Gastrocnemius medialis (tissue), 4 donors: ENCODE measurements around the gene CIBAR2.

Experiments used
- POLR2A ChIP-seq, 2 donors: fragments of 450-650 bp; IDR thresholded peaks; one replicate each; pipeline ENCODE4 v1.6.1; 2017; ENCODE audit warnings: antibody characterized with exemption in 2 of 2, mild to moderate bottlenecking in 2 of 2, moderate library complexity in 2 of 2
- TF ChIP-seq, protein P1 (sequence below), 5 experiments: fragments of 450-650 bp in 3 of 5; fragments of 200-600 bp in 2 of 5; sonication (generic) in 2 of 5; IDR thresholded peaks in 4 of 5; conservative IDR thresholded peaks in 1 of 5; 1 replicate in 4 of 5; 2 replicates in 1 of 5; pipeline ENCODE4 v1.5.1; 2016 to 2019; ENCODE audit warnings: antibody characterized with exemption in 5 of 5, mild to moderate bottlenecking in 3 of 5, moderate library complexity in 3 of 5

DNA sequence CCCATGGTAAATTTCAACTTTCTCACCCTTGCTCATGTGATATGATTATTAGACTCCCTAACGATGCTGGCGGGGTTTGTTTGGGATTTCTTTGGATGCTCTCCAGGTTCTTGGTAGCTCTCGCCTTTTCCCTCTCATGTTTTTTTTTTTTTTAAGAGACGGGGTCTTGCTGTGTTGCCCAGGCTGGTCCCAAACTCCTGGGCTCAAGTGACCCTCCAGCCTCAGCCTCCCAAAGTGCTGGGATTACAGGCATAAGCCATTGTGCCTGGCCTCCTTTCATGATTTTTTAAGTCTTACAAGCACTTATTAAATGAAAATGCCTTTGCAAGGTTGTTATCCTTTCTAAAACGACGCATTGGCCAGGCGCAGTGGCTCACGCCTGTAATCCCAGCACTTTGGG, 60.6 kb downstream of the CIBAR2 start:
- TF ChIP-seq, protein P1, sequence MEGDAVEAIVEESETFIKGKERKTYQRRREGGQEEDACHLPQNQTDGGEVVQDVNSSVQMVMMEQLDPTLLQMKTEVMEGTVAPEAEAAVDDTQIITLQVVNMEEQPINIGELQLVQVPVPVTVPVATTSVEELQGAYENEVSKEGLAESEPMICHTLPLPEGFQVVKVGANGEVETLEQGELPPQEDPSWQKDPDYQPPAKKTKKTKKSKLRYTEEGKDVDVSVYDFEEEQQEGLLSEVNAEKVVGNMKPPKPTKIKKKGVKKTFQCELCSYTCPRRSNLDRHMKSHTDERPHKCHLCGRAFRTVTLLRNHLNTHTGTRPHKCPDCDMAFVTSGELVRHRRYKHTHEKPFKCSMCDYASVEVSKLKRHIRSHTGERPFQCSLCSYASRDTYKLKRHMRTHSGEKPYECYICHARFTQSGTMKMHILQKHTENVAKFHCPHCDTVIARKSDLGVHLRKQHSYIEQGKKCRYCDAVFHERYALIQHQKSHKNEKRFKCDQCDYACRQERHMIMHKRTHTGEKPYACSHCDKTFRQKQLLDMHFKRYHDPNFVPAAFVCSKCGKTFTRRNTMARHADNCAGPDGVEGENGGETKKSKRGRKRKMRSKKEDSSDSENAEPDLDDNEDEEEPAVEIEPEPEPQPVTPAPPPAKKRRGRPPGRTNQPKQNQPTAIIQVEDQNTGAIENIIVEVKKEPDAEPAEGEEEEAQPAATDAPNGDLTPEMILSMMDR (IDR thresholded peaks at IDR 0.05 in 4 of 5, conservative IDR thresholded peaks at IDR 0.05 in 1 of 5), result no peak
- no peak for TF ChIP-seq POLR2A (IDR thresholded peaks at IDR 0.05)
